ENCODE data around the gene ZDHHC22.

- TF ChIP-seq POLR2AphosphoS5 (IDR thresholded peaks at IDR 0.05; ENCODE audit: low read depth, low read length) (no peak), SIN3A (IDR thresholded peaks at IDR 0.05; ENCODE audit: borderline replicate concordance, insufficient read depth, low read length) (no peak), TAF1 (IDR thresholded peaks at IDR 0.05; ENCODE audit: borderline replicate concordance, insufficient read depth, low read length) (no peak)
Measured at GRCh38 chr14:77161011-77161410, 19.4 kb upstream of the ZDHHC22 start.

Data from PFSK-1 (cell line).